NCI-H2227 treated with DMSO at 0.1 percent for 48 hours (cell line): Measurements from ENCODE around the gene CLEC16A.
"Not testable (repeated sequence)": the region's sequence is repeated elsewhere in the genome, so short reads cannot be mapped to it uniquely, and the experiment has no call there.

Source experiments
- DNase-seq: peaks from one replicate; lab custom pipeline; 2025; lab: John Stamatoyannopoulos, UW

The CLEC16A gene

GRCh38 chr16:11099672-11100205 lies 155.4 kb downstream of the CLEC16A start:
- DNase-seq: no peak

DNA sequence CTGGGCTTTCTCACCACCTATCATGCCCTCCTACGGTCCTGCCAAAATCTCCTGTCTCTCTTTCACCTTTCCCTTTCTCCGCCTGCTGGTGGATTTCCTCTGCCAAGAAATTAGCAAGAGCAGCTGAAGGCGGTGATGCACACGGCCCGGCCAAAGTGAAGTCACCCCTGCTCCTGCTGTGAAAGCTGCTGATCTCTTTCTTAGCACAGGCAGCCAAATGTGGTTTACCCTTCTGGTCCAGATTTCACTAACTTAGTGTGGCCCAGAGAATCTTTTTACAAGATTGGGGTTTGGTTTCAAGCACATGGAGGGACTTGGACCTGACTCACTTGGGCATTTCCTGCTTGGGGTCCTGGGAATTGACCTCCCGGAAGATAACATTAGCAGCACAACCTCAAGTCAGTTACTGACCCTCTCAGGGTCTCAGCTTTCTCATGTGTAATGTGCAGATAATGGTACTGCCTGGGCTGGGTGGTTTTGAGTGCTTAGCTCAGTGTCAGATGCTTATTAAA lies 155.9 kb downstream of the CLEC16A start:
- DNase-seq: no peak

GRCh38 chr16:11101283-11101682 lies 156.9 kb downstream of the CLEC16A start:
- DNase-seq: no peak

GRCh38 chr16:11101695-11102522 lies 157.5 kb downstream of the CLEC16A start:
- DNase-seq: no peak

DNA sequence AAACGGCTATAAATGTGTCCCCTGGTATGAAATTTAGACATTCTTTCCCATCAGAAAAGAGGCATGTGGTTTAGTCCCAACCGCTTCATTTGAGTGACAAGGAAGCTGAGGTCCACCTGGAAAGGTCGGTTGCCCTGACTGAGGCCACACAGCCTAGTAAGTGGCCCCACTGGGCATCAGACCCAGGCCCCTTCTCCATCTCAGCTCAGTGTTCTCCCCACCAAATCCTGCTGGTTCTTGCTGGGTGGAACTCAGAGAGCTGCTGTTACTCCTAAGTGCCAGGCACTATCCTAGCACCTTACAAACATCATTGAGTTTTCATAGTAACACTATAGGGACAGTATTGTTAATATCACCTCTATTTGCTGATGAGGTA lies 158.1 kb downstream of the CLEC16A start:
- DNase-seq: no peak

GRCh38 chr16:11103301-11103700 lies 158.9 kb downstream of the CLEC16A start:
- not testable (repeated sequence) for DNase-seq

- no peak for DNase-seq
Observed at GRCh38 chr16:11104168-11105037, 160.0 kb downstream of the CLEC16A start.

DNA sequence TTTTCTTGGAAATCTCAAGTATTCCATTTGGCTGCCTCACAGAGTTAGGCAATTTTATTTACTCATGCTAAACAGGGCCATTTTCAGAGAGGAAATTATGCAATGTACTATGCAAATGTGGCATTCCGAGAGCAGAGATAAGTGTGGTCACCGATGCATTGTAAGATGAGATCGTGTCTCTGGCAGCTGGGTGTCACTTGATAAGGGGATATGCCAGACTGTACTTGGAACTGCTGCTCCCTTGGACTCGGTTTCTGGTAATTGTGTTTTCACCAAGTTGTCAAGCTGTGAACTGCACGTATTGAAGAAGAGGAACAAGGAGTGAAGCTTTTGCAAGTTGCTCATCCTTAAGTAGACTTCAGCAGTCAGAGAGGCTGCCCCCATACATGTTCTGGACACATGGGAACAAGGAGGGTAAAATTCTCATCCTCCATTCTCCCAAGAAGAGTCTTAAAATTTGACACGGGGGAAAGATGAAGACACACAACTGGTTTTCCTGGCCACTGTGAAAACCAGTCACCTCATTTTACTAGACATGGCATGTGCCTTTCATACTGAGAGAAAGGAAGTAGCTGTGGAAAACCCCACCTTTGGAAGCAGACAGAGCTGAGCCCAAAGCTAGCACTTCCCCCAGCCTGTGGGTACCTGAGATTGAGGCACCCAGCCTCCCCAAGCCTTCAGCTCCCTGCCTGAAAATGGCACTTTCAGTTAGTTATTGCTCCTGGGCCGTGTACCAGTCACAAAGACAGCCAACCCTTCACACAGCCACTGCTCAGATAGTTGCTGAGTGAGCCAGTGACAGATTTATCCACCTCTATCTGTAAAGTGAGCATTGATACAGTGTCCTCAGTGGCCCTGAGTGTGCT lies 160.9 kb downstream of the CLEC16A start:
- no peak for DNase-seq

- no peak for DNase-seq
Observed at GRCh38 chr16:11106726-11107125, 162.4 kb downstream of the CLEC16A start.

GRCh38 chr16:11107780-11108465 lies 163.6 kb downstream of the CLEC16A start:
- DNase-seq: no peak

GRCh38 chr16:11108466-11108805 lies 164.1 kb downstream of the CLEC16A start:
- DNase-seq: no peak

DNA sequence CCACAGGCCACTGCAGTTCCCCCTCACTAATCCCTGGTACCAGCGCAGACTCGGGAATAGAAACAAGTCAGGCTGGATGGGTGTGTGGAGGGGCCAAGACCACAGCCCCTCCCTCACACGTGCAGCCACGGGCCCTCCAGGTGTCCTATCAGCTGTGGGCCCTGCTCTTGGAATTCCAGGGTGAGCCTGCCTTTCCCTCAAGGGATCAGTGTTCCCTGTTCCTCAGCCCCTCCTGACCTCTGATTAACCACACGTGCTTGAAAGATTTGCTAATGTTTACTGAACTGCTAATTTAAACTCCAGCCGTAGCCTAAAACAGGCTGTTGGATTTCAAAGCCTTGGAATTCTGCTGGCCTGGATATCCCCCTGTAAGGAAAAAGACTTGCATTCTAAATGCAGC lies 165.2 kb downstream of the CLEC16A start:
- DNase-seq: no peak

- no peak for DNase-seq
Observed at GRCh38 chr16:11111150-11111549, 166.8 kb downstream of the CLEC16A start.

DNA sequence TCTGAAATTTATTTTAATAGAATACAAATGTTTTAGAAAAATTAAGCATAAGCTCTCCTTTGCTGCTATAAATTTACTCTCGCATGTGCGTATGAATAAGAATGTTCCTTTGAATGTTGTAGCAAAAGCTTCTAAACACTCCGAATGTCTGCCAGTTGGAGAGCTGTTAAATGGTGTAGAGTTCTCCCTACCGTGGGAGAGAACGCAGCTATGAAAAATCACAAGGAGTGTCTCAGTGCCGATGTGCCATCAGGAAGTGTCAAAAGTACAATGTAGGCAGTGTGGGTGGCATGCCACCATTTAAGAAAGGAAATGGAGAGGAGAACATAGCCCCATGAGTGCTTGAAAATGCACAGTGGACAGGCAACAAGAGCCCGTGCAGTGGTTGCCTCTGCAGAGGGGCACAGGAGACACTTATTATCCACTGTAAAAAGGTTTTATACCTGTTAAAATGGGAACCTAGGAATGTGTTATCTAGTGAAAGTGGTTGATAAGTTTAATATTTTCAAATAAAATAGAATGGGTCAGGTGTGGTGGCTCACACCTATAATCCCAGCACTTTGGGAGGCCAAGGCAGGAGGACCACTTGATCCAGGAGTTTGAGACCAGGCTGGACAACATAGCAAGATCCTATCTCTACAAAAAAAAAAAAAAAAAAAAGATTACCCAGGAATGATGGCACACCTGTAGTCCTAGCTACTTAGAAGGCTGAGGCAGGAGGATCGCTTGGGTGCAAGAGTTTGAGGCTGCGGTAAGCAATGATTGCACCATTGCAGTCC lies 167.7 kb downstream of the CLEC16A start:
- DNase-seq: no peak

DNA sequence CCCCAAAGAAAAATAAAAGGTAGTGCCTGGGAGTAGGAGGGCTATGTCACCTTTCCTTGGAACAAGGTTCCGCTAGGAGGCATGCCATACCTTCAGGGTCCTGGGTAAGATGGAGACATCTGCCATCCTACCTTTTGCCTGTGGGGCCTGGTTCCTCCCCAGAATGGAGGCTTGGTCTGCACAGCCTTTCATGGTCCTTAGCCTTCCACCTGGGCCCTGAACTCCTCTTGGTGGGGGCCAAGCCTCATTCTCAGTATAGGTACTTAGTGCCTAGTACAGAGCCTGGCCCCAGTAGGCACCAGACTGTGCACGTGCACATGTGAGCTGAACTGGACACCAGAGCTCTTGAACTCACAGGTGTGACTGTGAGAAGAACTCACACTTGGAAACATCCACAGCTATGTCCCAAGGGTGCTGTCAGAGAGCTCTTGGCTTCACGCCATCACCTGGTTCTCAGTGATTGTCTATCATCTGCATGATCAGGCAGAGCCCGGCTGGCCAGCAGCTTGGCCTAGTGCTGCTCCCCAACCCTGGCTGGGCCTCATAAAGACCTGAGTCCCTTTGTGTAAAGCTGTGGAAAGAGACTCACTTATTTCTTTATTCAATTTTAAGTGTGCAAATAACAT lies 168.5 kb downstream of the CLEC16A start:
- DNase-seq: no peak

DNA sequence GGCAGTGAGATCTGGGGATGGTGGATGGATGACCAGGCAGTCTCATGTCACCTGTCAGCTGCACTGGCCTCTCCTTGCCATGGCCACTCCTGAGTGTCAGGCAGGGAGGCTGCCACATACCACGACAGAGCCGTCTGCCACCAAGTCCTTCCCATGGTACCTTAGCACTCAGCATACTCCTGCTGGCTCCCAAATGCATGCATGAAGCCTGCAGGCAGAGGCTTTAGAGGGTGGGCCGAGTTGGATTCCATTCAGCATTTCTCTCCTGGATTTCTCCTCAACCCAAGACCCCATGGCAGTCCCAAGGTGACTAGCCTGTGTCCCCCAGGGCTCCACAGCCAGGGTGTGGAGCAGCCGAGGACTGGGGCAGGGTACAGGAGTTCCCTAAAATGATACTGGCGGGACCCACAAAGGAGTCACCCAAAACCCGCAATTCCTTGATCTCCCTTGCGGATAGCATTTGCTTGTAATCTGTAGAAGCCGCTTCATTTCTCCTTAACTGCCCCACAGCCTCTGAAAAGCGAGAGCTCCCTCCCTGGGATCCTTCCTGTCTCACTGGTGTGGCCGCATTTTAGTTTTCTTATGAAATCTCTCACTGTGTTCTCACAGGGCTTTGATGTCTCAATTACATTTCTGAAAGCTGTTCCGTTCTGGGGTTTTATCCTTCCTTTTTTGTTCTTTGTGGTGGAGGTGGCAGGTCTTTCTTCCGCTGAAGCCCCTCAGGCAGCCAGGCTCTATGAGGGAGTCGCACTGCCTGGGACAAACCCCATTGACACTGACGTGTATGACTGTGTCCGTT lies 170.2 kb downstream of the CLEC16A start:
- no peak for DNase-seq

- no peak for DNase-seq
Observed at GRCh38 chr16:11117576-11118211, 173.3 kb downstream of the CLEC16A start.

DNA sequence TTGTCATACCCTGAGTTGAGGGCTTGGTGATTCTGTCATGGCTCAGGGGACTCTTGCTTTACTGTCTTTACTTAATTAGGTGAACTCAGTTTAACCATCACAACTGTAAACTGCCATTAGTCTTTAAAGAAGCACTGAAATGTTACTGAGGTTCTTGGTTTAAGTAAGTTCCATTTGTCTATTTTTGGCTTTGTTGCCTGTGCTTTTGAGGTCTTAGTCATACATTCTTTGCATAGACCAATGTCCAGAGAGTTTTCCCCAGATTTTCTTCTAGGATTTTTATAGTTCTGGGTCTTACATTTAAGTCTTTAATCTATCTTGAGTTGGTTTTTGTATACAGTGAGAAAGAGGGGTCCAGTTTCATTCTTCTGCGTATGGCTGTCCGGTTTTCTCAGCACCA lies 174.1 kb downstream of the CLEC16A start:
- no peak for DNase-seq
